Panc1 (cell line): ENCODE data around the gene SEPHS1. TPM values are rescaled to one million over a fixed set of nuclear protein-coding genes. Genes with fewer than 3 reads are reported as not detected.

Experiments
- ATAC-seq: fragments of 200-7000 bp; cut with Tn5 transposase; 2 replicates; pipeline ENCODE4 v1.9.1; 2020; ENCODE audit warnings: mild to moderate bottlenecking, moderate library complexity
- BruUV-seq: library from RNA; stranded (reverse); fragments of 400-500 nt; replicated peaks from 2 replicates; lab custom pipeline; 2021; lab: Mats Ljungman, UMichigan
- CTCF ChIA-PET: fragments of 300-600 bp; sonication (Branson Sonifier 250); formaldehyde crosslinking; loops from one replicate; lab custom pipeline; 2022; ENCODE audit warnings: antibody characterized with exemption; lab: Charles Lee
- POLR2A ChIA-PET: fragments of 300-600 bp; sonication (Branson Sonifier 250); formaldehyde crosslinking; loops from one replicate; lab custom pipeline; 2022; ENCODE audit warnings: antibody characterized with exemption; lab: Charles Lee
- DNase-seq: peaks from one replicate; pipeline ENCODE4 v3.0.0-alpha.2; 2010; ENCODE audit warnings: low read depth, low spot score
- H3K27ac ChIP-seq: 2 replicates; pipeline ENCODE4 v1.5.1; 2011; ENCODE audit warnings: mild to moderate bottlenecking, low read length, inconsistent platforms
- H3K27me3 ChIP-seq: fragments of 200-500 bp; sonication (Bioruptor generic); 2 replicates; pipeline ENCODE4 v1.6.0; 2014; ENCODE audit warnings: low read length, inconsistent platforms; ENCODE audit not compliant: control insufficient read depth, insufficient read depth
- H3K36me3 ChIP-seq: fragments of 200-500 bp; sonication (Bioruptor generic); 2 replicates; pipeline ENCODE4 v1.5.1; 2014; ENCODE audit warnings: inconsistent platforms, mild to moderate bottlenecking, low read length, moderate library complexity; ENCODE audit not compliant: control insufficient read depth, insufficient read depth
- H3K4me1 ChIP-seq: 2 replicates; pipeline ENCODE4 v1.5.1; 2011; ENCODE audit warnings: inconsistent platforms, mild to moderate bottlenecking, low read length, moderate library complexity; ENCODE audit not compliant: control insufficient read depth, insufficient read depth
- H3K4me3 ChIP-seq, 2 experiments: 2 replicates each; pipeline ENCODE4 v1.5.1; 2011 to 2012; ENCODE audit warnings: low read depth in 2 of 2, low read length in 2 of 2, mild to moderate bottlenecking in 2 of 2, inconsistent platforms in 1 of 2, moderate library complexity in 1 of 2
- H3K9me3 ChIP-seq: fragments of 200-500 bp; sonication (Bioruptor generic); 2 replicates; pipeline ENCODE4 v1.5.1; 2014; ENCODE audit warnings: low read depth, mild to moderate bottlenecking, inconsistent platforms, low read length, moderate library complexity; ENCODE audit not compliant: control insufficient read depth, insufficient read depth
- CTCF ChIP-seq: fragments of 450-650 bp; IDR thresholded peaks from 2 replicates; pipeline ENCODE4 v1.5.1; 2017; ENCODE audit warnings: mild to moderate bottlenecking
- POLR2AphosphoS5 ChIP-seq: IDR thresholded peaks from 2 replicates; pipeline ENCODE4 v1.6.1; 2012; ENCODE audit warnings: mild to moderate bottlenecking, low read depth, low read length, moderate library complexity
- SIN3A ChIP-seq: IDR thresholded peaks from 2 replicates; pipeline ENCODE4 v1.6.1; 2012; ENCODE audit warnings: low read depth, mild to moderate bottlenecking, low read length, moderate library complexity, borderline replicate concordance; ENCODE audit not compliant: insufficient read depth
- TCF7L2 ChIP-seq: IDR thresholded peaks from 2 replicates; pipeline ENCODE4 v1.6.1; 2011; ENCODE audit warnings: mild to moderate bottlenecking, low read depth, low read length, inconsistent platforms
- in situ Hi-C: cut with HindIII; loops from 2 replicates; pipeline ENCODE4 v1.10.0; 2016; ENCODE audit warnings: low sequenced_read_pairs, low pct_unique_long_range_greater_than_20kb
- intact Hi-C: fragments of 100-400 bp; cut with micrococcal nuclease; formaldehyde crosslinking; loops from one replicate; pipeline ENCODE4 v1.10.0; 2022; ENCODE audit not compliant: unreplicated experiment
- total RNA-seq: library from RNA; stranded (reverse); gene quantifications from one replicate; pipeline ENCODE4 v1.2.1, GENCODE V29; 2021; ENCODE audit not compliant: unreplicated experiment
- TF ChIP-seq, protein P1 (sequence below), 2 experiments: IDR thresholded peaks; 2 replicates each; pipeline ENCODE4 v1.6.1; 2011 to 2012; ENCODE audit warnings: low read depth in 2 of 2, control low read depth in 1 of 2, low read length in 1 of 2, mild to moderate bottlenecking in 1 of 2, moderate library complexity in 1 of 2; ENCODE audit not compliant: insufficient read depth in 1 of 2

The SEPHS1 gene
- total RNA-seq, 1 experiment from 2014 or later = 47.1 TPM

DNA sequence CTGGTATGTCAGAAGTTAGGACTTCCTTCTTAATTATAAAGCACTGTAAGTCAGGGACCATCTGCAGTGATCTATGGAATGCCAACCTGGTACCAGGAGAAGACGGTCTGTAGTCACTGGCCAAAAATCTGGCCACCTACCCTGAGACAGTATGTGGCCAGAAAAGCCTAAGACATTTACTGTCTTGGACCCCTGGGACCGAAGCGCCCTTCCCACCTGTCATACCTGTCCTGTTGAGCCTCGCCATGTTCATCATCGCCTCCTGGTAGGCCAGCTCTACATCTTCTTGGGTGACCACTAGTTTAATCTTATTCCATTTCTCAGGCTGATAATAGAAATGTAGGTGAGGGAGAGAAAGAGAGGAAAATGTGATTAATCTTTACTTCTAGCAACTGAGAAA lies 20.0 kb downstream of the SEPHS1 start:
- no TSS peak for BruUV-seq
- Histone ChIP-seq H3K4me1 (no peaks in the 10 kb centered on the region), H3K9me3 (no peaks in the 10 kb centered on the region), H3K27me3 (no peaks in the 10 kb centered on the region), H3K4me3 (no peak overlapping the region), H3K27ac (no peak overlapping the region), H3K36me3 (no peaks in the 10 kb centered on the region; the same call in 1 of the 2 replicates)
- in situ Hi-C loops = no loop called here
- intact Hi-C loops = no loop called here
- CTCF ChIA-PET = no interaction called here
- ATAC-seq (no peak), DNase-seq (no peak)
- TF ChIP-seq, protein P1, sequence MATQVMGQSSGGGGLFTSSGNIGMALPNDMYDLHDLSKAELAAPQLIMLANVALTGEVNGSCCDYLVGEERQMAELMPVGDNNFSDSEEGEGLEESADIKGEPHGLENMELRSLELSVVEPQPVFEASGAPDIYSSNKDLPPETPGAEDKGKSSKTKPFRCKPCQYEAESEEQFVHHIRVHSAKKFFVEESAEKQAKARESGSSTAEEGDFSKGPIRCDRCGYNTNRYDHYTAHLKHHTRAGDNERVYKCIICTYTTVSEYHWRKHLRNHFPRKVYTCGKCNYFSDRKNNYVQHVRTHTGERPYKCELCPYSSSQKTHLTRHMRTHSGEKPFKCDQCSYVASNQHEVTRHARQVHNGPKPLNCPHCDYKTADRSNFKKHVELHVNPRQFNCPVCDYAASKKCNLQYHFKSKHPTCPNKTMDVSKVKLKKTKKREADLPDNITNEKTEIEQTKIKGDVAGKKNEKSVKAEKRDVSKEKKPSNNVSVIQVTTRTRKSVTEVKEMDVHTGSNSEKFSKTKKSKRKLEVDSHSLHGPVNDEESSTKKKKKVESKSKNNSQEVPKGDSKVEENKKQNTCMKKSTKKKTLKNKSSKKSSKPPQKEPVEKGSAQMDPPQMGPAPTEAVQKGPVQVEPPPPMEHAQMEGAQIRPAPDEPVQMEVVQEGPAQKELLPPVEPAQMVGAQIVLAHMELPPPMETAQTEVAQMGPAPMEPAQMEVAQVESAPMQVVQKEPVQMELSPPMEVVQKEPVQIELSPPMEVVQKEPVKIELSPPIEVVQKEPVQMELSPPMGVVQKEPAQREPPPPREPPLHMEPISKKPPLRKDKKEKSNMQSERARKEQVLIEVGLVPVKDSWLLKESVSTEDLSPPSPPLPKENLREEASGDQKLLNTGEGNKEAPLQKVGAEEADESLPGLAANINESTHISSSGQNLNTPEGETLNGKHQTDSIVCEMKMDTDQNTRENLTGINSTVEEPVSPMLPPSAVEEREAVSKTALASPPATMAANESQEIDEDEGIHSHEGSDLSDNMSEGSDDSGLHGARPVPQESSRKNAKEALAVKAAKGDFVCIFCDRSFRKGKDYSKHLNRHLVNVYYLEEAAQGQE (IDR thresholded peaks at IDR 0.05; ENCODE audit: insufficient read depth in 1 of 2, low read depth in 2 of 2, low read length in 1 of 2) = no peak
- TF ChIP-seq TCF7L2 (no peak), CTCF (no peak), SIN3A (no peak), POLR2AphosphoS5 (no peak)
- POLR2A ChIA-PET = no interaction called here

GRCh38 chr10:13327534-13327933 lies 20.6 kb downstream of the SEPHS1 start:
- H3K36me3 ChIP-seq = no peaks in the 10 kb centered on the region; the same call in 1 of the 2 replicates
- ATAC-seq = no peak
- H3K27ac ChIP-seq = no peak overlapping the region
- no peak for TF ChIP-seq POLR2AphosphoS5
- H3K4me3 ChIP-seq = no peak overlapping the region
- no peak for DNase-seq
- in situ Hi-C loops = no loop called here
- intact Hi-C loops = no loop called here
- POLR2A ChIA-PET = no interaction called here
- H3K4me1 ChIP-seq = no peaks in the 10 kb centered on the region
- H3K9me3 ChIP-seq = no peaks in the 10 kb centered on the region
- H3K27me3 ChIP-seq = no peaks in the 10 kb centered on the region
- no TSS peak for BruUV-seq
- CTCF ChIA-PET = no interaction called here

- CTCF ChIA-PET = no interaction called here
- Histone ChIP-seq H3K4me3 (no peak overlapping the region), H3K9me3 (no peaks in the 10 kb centered on the region), H3K27me3 (no peaks in the 10 kb centered on the region), H3K4me1 (no peaks in the 10 kb centered on the region), H3K27ac (no peak overlapping the region), H3K36me3 (no peaks in the 10 kb centered on the region; the same call in 1 of the 2 replicates)
- POLR2A ChIA-PET = no interaction called here
- DNase-seq (no peak), ATAC-seq (no peak)
- TF ChIP-seq SIN3A = no peak
- TF ChIP-seq POLR2AphosphoS5 = no peak
- TF ChIP-seq TCF7L2 = no peak
- TF ChIP-seq CTCF = no peak
- TF ChIP-seq, protein P1 (IDR thresholded peaks at IDR 0.05; ENCODE audit: insufficient read depth in 1 of 2, low read depth in 2 of 2, low read length in 1 of 2) = no peak
- BruUV-seq = no TSS peak
- in situ Hi-C loops = no loop called here
- intact Hi-C loops = no loop called here
Measured at GRCh38 chr10:13322615-13323148, 25.4 kb downstream of the SEPHS1 start.
